Adrenal gland (tissue), 12 donors: ENCODE data around the gene PCNT. TPM values are rescaled to one million over a fixed set of nuclear protein-coding genes. Genes with fewer than 3 reads are reported as not detected.

Experiments used
- DNase-seq, 7 donors: peaks; one replicate each; pipeline ENCODE4 v3.0.0-alpha.2; 2019 to 2020
- H3K27ac ChIP-seq, 5 donors: fragments of 200-600 bp; sonication (generic) in 4 of 5; 1 replicate in 3 of 5; 2 replicates in 2 of 5; pipeline versions ENCODE4 v1.5.1 to v1.8.0; 2016 to 2020; ENCODE audit warnings: mild to moderate bottlenecking in 1 of 5
- H3K27me3 ChIP-seq: fragments of 200-600 bp; 2 replicates; pipeline ENCODE4 v1.8.0; 2021
- H3K36me3 ChIP-seq, 2 donors: fragments of 200-600 bp; replicated peaks in 1 of 2; 1 replicate in 1 of 2; 2 replicates in 1 of 2; pipeline versions ENCODE4 v1.5.1 to v1.8.0; 2018 to 2022
- H3K4me1 ChIP-seq, 2 donors: fragments of 200-600 bp; replicated peaks in 1 of 2; 1 replicate in 1 of 2; 2 replicates in 1 of 2; pipeline versions ENCODE4 v1.5.1 to v1.8.0; 2018 to 2021
- H3K4me3 ChIP-seq, 4 donors: fragments of 200-600 bp; sonication (generic) in 3 of 4; one replicate each; pipeline ENCODE4 v1.5.1; 2016 to 2018
- H3K9me3 ChIP-seq, 3 donors: fragments of 200-600 bp; sonication (generic) in 1 of 3; replicated peaks in 1 of 3; 1 replicate in 2 of 3; 2 replicates in 1 of 3; pipeline versions ENCODE4 v1.5.1 to v1.8.0; 2016 to 2021
- CTCF ChIP-seq, 6 experiments: fragments of 450-650 bp in 4 of 6; fragments of 200-600 bp in 2 of 6; sonication (generic) in 1 of 6; IDR thresholded peaks; 1 replicate in 5 of 6; 2 replicates in 1 of 6; pipeline versions ENCODE4 v1.5.1 to v1.8.0; 2016 to 2021; ENCODE audit warnings: antibody characterized with exemption in 6 of 6, mild to moderate bottlenecking in 2 of 6, moderate library complexity in 1 of 6
- POLR2A ChIP-seq, 2 donors: fragments of 450-650 bp; IDR thresholded peaks; one replicate each; pipeline ENCODE4 v1.6.1; 2017; ENCODE audit warnings: antibody characterized with exemption in 2 of 2, mild to moderate bottlenecking in 2 of 2, moderate library complexity in 1 of 2
- WGBS, 4 donors: extraction: QIAGEN DNeasy Blood & Tissue Kit in 2 of 4; methylation state at CpG; one replicate each; pipeline versions ENCODE4 v1.1.5 to v1.1.7; 2013 to 2017; 5-methylcytosine and 5-hydroxymethylcytosine counted together
- intact Hi-C, 2 donors: fragments of 100-400 bp; cut with DNase I; formaldehyde crosslinking; loops; one replicate each; pipeline versions ENCODE4 v1.14.1 to v1.15.0; 2022 to 2023
- polyA plus RNA-seq, 3 donors: library from polyadenylated mRNA; stranded (reverse); fragments of 200-250 nt in 2 of 3; fragments of 350-450 nt in 1 of 3; fragmentation: Illumina TruSeq in 1 of 3; extraction: RNeasy Lipid Tissue Mini Kit (QIAGEN cat#74804) in 1 of 3; gene quantifications; one replicate each; pipeline ENCODE4 v1.2.3, GENCODE V29; 2013 to 2014
- total RNA-seq, 9 donors: library from RNA; depleted of rRNA in 4 of 9; stranded (reverse); fragments of >200 nt in 4 of 9; fragments of 120-200 nt in 1 of 9; fragmentation: NEBNext Ultra II Directional in 1 of 9; extraction: Animal tissue kit (Norgen Biotek cat#: 25700) in 1 of 9; gene quantifications; one replicate each; pipeline versions ENCODE4 v1.1.0 to v1.2.4, GENCODE V29; 2013 to 2023
- donor health status: healthy with polysubstance abuse.
- donor health status: Bipolar disorder and iron deficiency.
- donor health status: DM: yes; HTN: yes; CAD: no.
- donor health status: DM: no; HTN: no; CAD: no.
- donor health status: DM: no; HTN: no; CAD: no.
- donor health status: DM: yes; HTN: yes; CAD: no.

The PCNT gene
- total and polyA plus RNA-seq, 12 donors: 14.0 to 46.6 (median 30.4) TPM

- H3K27me3 ChIP-seq: no peaks in the 10 kb centered on the region
- H3K4me3 ChIP-seq: no peak overlapping the region
- H3K9me3 ChIP-seq: no peaks in the 10 kb centered on the region
- H3K36me3 ChIP-seq: no peaks in the 10 kb centered on the region
- intact Hi-C loops: no loop called here
- TF ChIP-seq POLR2A (IDR thresholded peaks at IDR 0.05) (no peak), CTCF (IDR thresholded peaks at IDR 0.05) (no peak)
- no peak for DNase-seq
- peaks cover 0 to 9% of the 10 kb centered on the region in 2 donors for H3K4me1 ChIP-seq
- H3K27ac ChIP-seq: no peak overlapping the region
- 86 to 89% (median 88%) methylated on average over 19 to 21 of the region's 21 CpGs for WGBS, 4 donors
These were observed 50.9 kb downstream of the PCNT start for GRCh38 chr21:46374761-46375389.

GRCh38 chr21:46375560-46376230 is 51.7 kb downstream of the PCNT start:
- TF ChIP-seq POLR2A (IDR thresholded peaks at IDR 0.05): no peak
- TF ChIP-seq CTCF (IDR thresholded peaks at IDR 0.05): no peak
- peaks cover 0 to 9% of the 10 kb centered on the region in 2 donors for H3K4me1 ChIP-seq
- no peak for DNase-seq
- no peaks in the 10 kb centered on the region for H3K27me3 ChIP-seq
- no peaks in the 10 kb centered on the region for H3K36me3 ChIP-seq
- intact Hi-C loops: no loop called here
- no peak overlapping the region for H3K4me3 ChIP-seq
- WGBS, 4 donors: 94 to 100% (median 96%) methylated on average over 20 to 32 of the region's 32 CpGs
- no peaks in the 10 kb centered on the region for H3K9me3 ChIP-seq
- H3K27ac ChIP-seq: no peak overlapping the region

GRCh38 chr21:46376231-46376628 is 52.3 kb downstream of the PCNT start:
- DNase-seq: no peak
- Histone ChIP-seq H3K27ac (peak overlapping the region in 3 of 5 donors; percentile 9 to 54 (median 12)), H3K4me1 (peaks cover 0 to 9% of the 10 kb centered on the region in 2 donors), H3K9me3 (no peaks in the 10 kb centered on the region), H3K36me3 (no peaks in the 10 kb centered on the region), H3K27me3 (no peaks in the 10 kb centered on the region), H3K4me3 (no peak overlapping the region)
- TF ChIP-seq CTCF (IDR thresholded peaks at IDR 0.05): no peak
- no peak for TF ChIP-seq POLR2A (IDR thresholded peaks at IDR 0.05)
- intact Hi-C loops: no loop called here
- WGBS, 4 donors: 85 to 93% (median 88%) methylated on average over 3 to 10 of the region's 10 CpGs

- intact Hi-C loops: no loop called here
These were observed 53.0 kb downstream of the PCNT start for GRCh38 chr21:46376856-46377453.

More at GRCh38 chr21:46376856-46377453, 53.0 kb downstream of the PCNT start:
- no peaks in the 10 kb centered on the region for H3K36me3 ChIP-seq
- H3K4me1 ChIP-seq: peaks cover 0 to 9% of the 10 kb centered on the region in 2 donors
- WGBS, 4 donors: 54 to 62% (median 57%) methylated on average over 12 to 14 of the region's 14 CpGs
- peak in 6 of 7 donors; percentile 50 to 65 (median 58) for DNase-seq
- H3K27ac ChIP-seq: peak overlapping the region in 3 of 5 donors; percentile 9 to 61 (median 18)
- TF ChIP-seq POLR2A (IDR thresholded peaks at IDR 0.05): no peak
- no peak for TF ChIP-seq CTCF (IDR thresholded peaks at IDR 0.05)
- H3K27me3 ChIP-seq: no peaks in the 10 kb centered on the region
- H3K9me3 ChIP-seq: no peaks in the 10 kb centered on the region
- no peak overlapping the region for H3K4me3 ChIP-seq
